ENCODE results near the gene SLC2A2. TPM values are rescaled to one million over a fixed set of nuclear protein-coding genes. Genes with fewer than 3 reads are reported as not detected.
"Not testable (repeated sequence)": the region's sequence is repeated elsewhere in the genome, so short reads cannot be mapped to it uniquely, and the experiment has no call there.

SLC2A2 gene
- total RNA-seq, 4 donors from 2014 or later, result not detected

GRCh38 chr3:170975283-170976189 lies 51.0 kb downstream of the SLC2A2 start:
- H3K27me3 ChIP-seq, result no peaks in the 10 kb centered on the region
- H3K27ac ChIP-seq, result no peak overlapping the region
- in situ Hi-C loops (cut with MboI; ENCODE audit: low pct_ligation_motif_present in 1 of 4, low pct_unique_long_range_greater_than_20kb in 1 of 4, low sequenced_read_pairs in 3 of 4), result no loop called here
- H3K36me3 ChIP-seq, result no peaks in the 10 kb centered on the region
- DNase-seq, result no peak
- no peaks in the 10 kb centered on the region for H3K4me1 ChIP-seq
- WGBS, 2 donors (ENCODE audit: low coverage in 1 of 2), result 87 to 90% methylated on average over 3 to 16 of the region's 16 CpGs
- TF ChIP-seq POLR2A (IDR thresholded peaks at IDR 0.05) (no peak), CTCF (IDR thresholded peaks at IDR 0.05) (no peak), EP300 (IDR thresholded peaks at IDR 0.05; ENCODE audit: low read depth) (no peak), POLR2AphosphoS5 (IDR thresholded peaks at IDR 0.05) (no peak)
- no peaks in the 10 kb centered on the region for H3K9me3 ChIP-seq
- H3K4me3 ChIP-seq, result no peak overlapping the region
- intact Hi-C loops (cut with DNase I; ENCODE audit: low total_unique reads), result no loop called here

- in situ Hi-C loops (cut with MboI; ENCODE audit: low pct_ligation_motif_present in 1 of 4, low pct_unique_long_range_greater_than_20kb in 1 of 4, low sequenced_read_pairs in 3 of 4), result loop anchor here in 2 of 4 donors (25.0 kb wide), 1 partner anchor 587 kb away; no protein-coding TSS in a partner anchor
- Histone ChIP-seq H3K4me1 (no peaks in the 10 kb centered on the region), H3K9me3 (no peaks in the 10 kb centered on the region), H3K27me3 (no peaks in the 10 kb centered on the region), H3K36me3 (no peaks in the 10 kb centered on the region), H3K4me3 (no peak overlapping the region), H3K27ac (no peak overlapping the region)
- intact Hi-C loops (cut with DNase I; ENCODE audit: low total_unique reads), result no loop called here
- no peak for TF ChIP-seq CTCF (IDR thresholded peaks at IDR 0.05)
- TF ChIP-seq EP300 (IDR thresholded peaks at IDR 0.05; ENCODE audit: low read depth), result no peak
- no peak for TF ChIP-seq POLR2AphosphoS5 (IDR thresholded peaks at IDR 0.05)
- TF ChIP-seq POLR2A (IDR thresholded peaks at IDR 0.05), result no peak
- WGBS, 2 donors (ENCODE audit: low coverage in 1 of 2), result 58% methylated on average over 9 of the region's 9 CpGs; no CpG with 5 or more reads in 1 of the 2 donors
- no peak for DNase-seq
Measured at GRCh38 chr3:170974872-170975271, 51.6 kb downstream of the SLC2A2 start.

GRCh38 chr3:170972917-170973316 lies 53.6 kb downstream of the SLC2A2 start:
- H3K36me3 ChIP-seq; H3K4me1 ChIP-seq; H3K27me3 ChIP-seq; intact Hi-C loops (cut with DNase I; ENCODE audit: low total_unique reads); H3K27ac ChIP-seq; DNase-seq; H3K4me3 ChIP-seq; H3K9me3 ChIP-seq: not testable (repeated sequence)
- in situ Hi-C loops (cut with MboI; ENCODE audit: low pct_ligation_motif_present in 1 of 4, low pct_unique_long_range_greater_than_20kb in 1 of 4, low sequenced_read_pairs in 3 of 4), result loop anchor here in 2 of 4 donors (25.0 kb wide), 1 partner anchor 589 kb away; no protein-coding TSS in a partner anchor

GRCh38 chr3:170967126-170967525 lies 59.4 kb downstream of the SLC2A2 start:
- H3K27ac ChIP-seq, result no peak overlapping the region
- no peak for DNase-seq
- no peaks in the 10 kb centered on the region for H3K9me3 ChIP-seq
- H3K27me3 ChIP-seq, result no peaks in the 10 kb centered on the region
- no peaks in the 10 kb centered on the region for H3K36me3 ChIP-seq
- H3K4me1 ChIP-seq, result peaks cover 0 to 6% (median under 1%) of the 10 kb centered on the region in 4 donors
- TF ChIP-seq POLR2AphosphoS5 (IDR thresholded peaks at IDR 0.05), result no peak
- in situ Hi-C loops (cut with MboI; ENCODE audit: low pct_ligation_motif_present in 1 of 4, low pct_unique_long_range_greater_than_20kb in 1 of 4, low sequenced_read_pairs in 3 of 4) (loop anchor here (10.0 to 25.0 kb wide), 2 partner anchors 595 to 598 kb away; no protein-coding TSS in a partner anchor), intact Hi-C loops (cut with DNase I; ENCODE audit: low total_unique reads) (no loop called here)
- H3K4me3 ChIP-seq, result no peak overlapping the region
- 80 to 91% methylated on average over 1 of the region's 1 CpG for WGBS, 2 donors (ENCODE audit: low coverage in 1 of 2)

- Histone ChIP-seq H3K27ac (no peak overlapping the region), H3K9me3 (no peaks in the 10 kb centered on the region), H3K36me3 (no peaks in the 10 kb centered on the region), H3K27me3 (no peaks in the 10 kb centered on the region), H3K4me3 (no peak overlapping the region), H3K4me1 (peaks cover 0 to 10% (median 3%) of the 10 kb centered on the region in 4 donors)
- intact Hi-C loops (cut with DNase I; ENCODE audit: low total_unique reads) (no loop called here), in situ Hi-C loops (cut with MboI; ENCODE audit: low pct_ligation_motif_present in 1 of 4, low pct_unique_long_range_greater_than_20kb in 1 of 4, low sequenced_read_pairs in 3 of 4) (loop anchor here (10.0 to 25.0 kb wide), 2 partner anchors 596 to 598 kb away; no protein-coding TSS in a partner anchor)
- no peak for DNase-seq
- WGBS, 2 donors (ENCODE audit: low coverage in 1 of 2), result 33 to 46% methylated on average over 1 of the region's 1 CpG
- TF ChIP-seq POLR2AphosphoS5 (IDR thresholded peaks at IDR 0.05) (no peak), POLR2A (IDR thresholded peaks at IDR 0.05) (no peak), EP300 (IDR thresholded peaks at IDR 0.05; ENCODE audit: low read depth) (no peak), CTCF (IDR thresholded peaks at IDR 0.05) (no peak)
Measured at GRCh38 chr3:170966495-170966894, 60.0 kb downstream of the SLC2A2 start.
